Measurements from ENCODE around the gene KCTD20. TPM values are rescaled to one million over a fixed set of nuclear protein-coding genes. Genes with fewer than 3 reads are reported as not detected.

KCTD20 gene
- total and polyA plus RNA-seq, 8 donors = 8.8 to 21.7 (median 10.1) TPM

GRCh38 chr6:36455486-36456027, 12.8 kb downstream of the KCTD20 start:
- FAIRE-seq (no peak), DNase-seq (no peak), ATAC-seq (no peak)
- intact Hi-C loops (cut with DNase I) = no loop called here
- Histone ChIP-seq H3K27ac (no peak overlapping the region), H3K36me3 (no peaks in the 10 kb centered on the region), H3K27me3 (no peaks in the 10 kb centered on the region), H3K4me3 (no peak overlapping the region), H3K9me3 (no peaks in the 10 kb centered on the region), H3K4me1 (peaks cover 4 to 5% (median 4%) of the 10 kb centered on the region in 3 donors)
- TF ChIP-seq CTCF (IDR thresholded peaks at IDR 0.05) = no peak
- 71 to 78% methylated on average over 3 of the region's 3 CpGs for WGBS, 2 donors

- Histone ChIP-seq H3K27me3 (no peaks in the 10 kb centered on the region), H3K36me3 (no peaks in the 10 kb centered on the region), H3K27ac (no peak overlapping the region), H3K4me3 (no peak overlapping the region), H3K9me3 (no peaks in the 10 kb centered on the region), H3K4me1 (peaks cover 4 to 5% (median 4%) of the 10 kb centered on the region in 3 donors)
- ATAC-seq (no peak), DNase-seq (no peak), FAIRE-seq (no peak)
- no peak for TF ChIP-seq CTCF (IDR thresholded peaks at IDR 0.05)
- intact Hi-C loops (cut with DNase I) = no loop called here
These were observed 16.7 kb downstream of the KCTD20 start for GRCh38 chr6:36459501-36459900.

- Histone ChIP-seq H3K27ac (no peak overlapping the region), H3K4me1 (peaks cover 0 to 5% (median 4%) of the 10 kb centered on the region in 3 donors), H3K9me3 (no peaks in the 10 kb centered on the region), H3K4me3 (no peak overlapping the region), H3K27me3 (no peaks in the 10 kb centered on the region), H3K36me3 (no peaks in the 10 kb centered on the region)
- ATAC-seq (no peak), DNase-seq (no peak), FAIRE-seq (no peak)
- intact Hi-C loops (cut with DNase I) = no loop called here
- TF ChIP-seq CTCF (IDR thresholded peaks at IDR 0.05) = no peak
These were observed 18.1 kb downstream of the KCTD20 start for GRCh38 chr6:36460916-36461315.

GRCh38 chr6:36461646-36462045, 18.8 kb downstream of the KCTD20 start:
- no peak for TF ChIP-seq CTCF (IDR thresholded peaks at IDR 0.05)
- DNase-seq = no peak
- H3K4me1 ChIP-seq = peaks cover 0 to 5% (median 4%) of the 10 kb centered on the region in 3 donors
- ATAC-seq = no peak
- WGBS, 2 donors = 48 to 60% methylated on average over 3 of the region's 3 CpGs
- H3K4me3 ChIP-seq = no peak overlapping the region
- no peaks in the 10 kb centered on the region for H3K27me3 ChIP-seq
- intact Hi-C loops (cut with DNase I) = no loop called here
- FAIRE-seq = no peak
- no peak overlapping the region for H3K27ac ChIP-seq
- H3K9me3 ChIP-seq = no peaks in the 10 kb centered on the region
- H3K36me3 ChIP-seq = no peaks in the 10 kb centered on the region

GRCh38 chr6:36463676-36464075, 20.9 kb downstream of the KCTD20 start:
- ATAC-seq (no peak), FAIRE-seq (no peak), DNase-seq (no peak)
- Histone ChIP-seq H3K4me1 (peaks cover 0 to 5% (median 4%) of the 10 kb centered on the region in 3 donors), H3K27me3 (no peaks in the 10 kb centered on the region), H3K36me3 (no peaks in the 10 kb centered on the region), H3K4me3 (no peak overlapping the region), H3K27ac (no peak overlapping the region), H3K9me3 (no peaks in the 10 kb centered on the region)
- WGBS, 2 donors = 66 to 82% methylated on average over 1 of the region's 1 CpG
- intact Hi-C loops (cut with DNase I) = no loop called here
- TF ChIP-seq CTCF (IDR thresholded peaks at IDR 0.05) = no peak
